Upper lobe of right lung (tissue), 1 donor: ENCODE measurements around the gene AKAP1. TPM values are rescaled to one million over a fixed set of nuclear protein-coding genes. Genes with fewer than 3 reads are reported as not detected.

ENCODE experiments used
- ATAC-seq: fragments of 200-7000 bp; cut with Tn5 transposase; one replicate; pipeline ENCODE4 v1.9.1; 2020; ENCODE audit warnings: mild to moderate bottlenecking, moderate library complexity
- DNase-seq: peaks from one replicate; pipeline ENCODE4 v3.0.0-alpha.2; 2020
- H3K27ac ChIP-seq: fragments of 200-600 bp; one replicate; pipeline ENCODE4 v1.8.0; 2022
- H3K27me3 ChIP-seq: fragments of 200-600 bp; one replicate; pipeline ENCODE4 v1.8.0; 2022; ENCODE audit warnings: mild to moderate bottlenecking
- H3K36me3 ChIP-seq: fragments of 200-600 bp; one replicate; pipeline ENCODE4 v1.8.0; 2022
- H3K4me1 ChIP-seq: fragments of 200-600 bp; one replicate; pipeline ENCODE4 v1.8.0; 2022
- H3K4me3 ChIP-seq: fragments of 200-600 bp; one replicate; pipeline ENCODE4 v1.8.0; 2022; ENCODE audit warnings: mild to moderate bottlenecking
- H3K9me3 ChIP-seq: fragments of 200-600 bp; one replicate; pipeline ENCODE4 v1.8.0; 2022
- CTCF ChIP-seq: fragments of 200-600 bp; IDR thresholded peaks from one replicate; pipeline ENCODE4 v1.8.0; 2022; ENCODE audit warnings: antibody characterized with exemption
- intact Hi-C: fragments of 100-400 bp; cut with DNase I; formaldehyde crosslinking; loops from one replicate; pipeline ENCODE4 v1.11.0; 2022
- total RNA-seq: library from RNA; stranded (reverse); fragmentation: NEBNext Ultra II Directional; extraction: Animal tissue kit (Norgen Biotek cat#: 25700); gene quantifications from one replicate; pipeline ENCODE4 v1.2.1, GENCODE V29; 2021
- donor health status: DM: no; HTN: yes; CAD: no; lungs with severe emphysema.

AKAP1 gene
- total RNA-seq, 1 donor from 2014 or later = 59.9 TPM

GRCh38 chr17:57151798-57152197 lies 66.8 kb downstream of the AKAP1 start:
- TF ChIP-seq CTCF = no peak
- DNase-seq = no peak
- Histone ChIP-seq H3K36me3 (no peaks in the 10 kb centered on the region), H3K4me1 (no peaks in the 10 kb centered on the region), H3K27me3 (no peaks in the 10 kb centered on the region), H3K27ac (no peak overlapping the region), H3K9me3 (no peaks in the 10 kb centered on the region), H3K4me3 (no peak overlapping the region)
- intact Hi-C loops = no loop called here
- ATAC-seq = no peak

GRCh38 chr17:57152967-57153528 lies 68.0 kb downstream of the AKAP1 start:
- H3K36me3 ChIP-seq = no peaks in the 10 kb centered on the region
- intact Hi-C loops = no loop called here
- no peak overlapping the region for H3K4me3 ChIP-seq
- no peaks in the 10 kb centered on the region for H3K4me1 ChIP-seq
- no peaks in the 10 kb centered on the region for H3K27me3 ChIP-seq
- no peak overlapping the region for H3K27ac ChIP-seq
- TF ChIP-seq CTCF = no peak
- no peak for ATAC-seq
- H3K9me3 ChIP-seq = no peaks in the 10 kb centered on the region
- no peak for DNase-seq

GRCh38 chr17:57154921-57155320 lies 69.9 kb downstream of the AKAP1 start:
- H3K4me1 ChIP-seq = no peaks in the 10 kb centered on the region
- no peaks in the 10 kb centered on the region for H3K27me3 ChIP-seq
- ATAC-seq = no peak
- H3K9me3 ChIP-seq = no peaks in the 10 kb centered on the region
- intact Hi-C loops = no loop called here
- no peaks in the 10 kb centered on the region for H3K36me3 ChIP-seq
- H3K27ac ChIP-seq = no peak overlapping the region
- no peak for TF ChIP-seq CTCF
- no peak overlapping the region for H3K4me3 ChIP-seq
- DNase-seq = no peak

- ATAC-seq (no peak), DNase-seq (no peak)
- Histone ChIP-seq H3K4me3 (no peak overlapping the region), H3K36me3 (no peaks in the 10 kb centered on the region), H3K27ac (no peak overlapping the region), H3K27me3 (no peaks in the 10 kb centered on the region), H3K4me1 (no peaks in the 10 kb centered on the region), H3K9me3 (no peaks in the 10 kb centered on the region)
- TF ChIP-seq CTCF = no peak
- intact Hi-C loops = no loop called here
Measured at GRCh38 chr17:57158325-57158724, 73.3 kb downstream of the AKAP1 start.

- H3K36me3 ChIP-seq = no peaks in the 10 kb centered on the region
- no peaks in the 10 kb centered on the region for H3K27me3 ChIP-seq
- H3K4me3 ChIP-seq = no peak overlapping the region
- TF ChIP-seq CTCF = no peak
- no peaks in the 10 kb centered on the region for H3K4me1 ChIP-seq
- no peak overlapping the region for H3K27ac ChIP-seq
- intact Hi-C loops = no loop called here
- H3K9me3 ChIP-seq = no peaks in the 10 kb centered on the region
- DNase-seq = no peak
- ATAC-seq = no peak
Measured at GRCh38 chr17:57158795-57159194, 73.7 kb downstream of the AKAP1 start.

GRCh38 chr17:57160624-57161023 lies 75.6 kb downstream of the AKAP1 start:
- no peak for DNase-seq
- Histone ChIP-seq H3K27me3 (no peaks in the 10 kb centered on the region), H3K4me3 (no peak overlapping the region), H3K36me3 (no peaks in the 10 kb centered on the region), H3K9me3 (no peaks in the 10 kb centered on the region), H3K4me1 (no peaks in the 10 kb centered on the region), H3K27ac (no peak overlapping the region)
- ATAC-seq = no peak
- no peak for TF ChIP-seq CTCF
- intact Hi-C loops = no loop called here
